Measurements from ENCODE around the gene MAP1B. TPM values are rescaled to one million over a fixed set of nuclear protein-coding genes. Genes with fewer than 3 reads are reported as not detected.

Gene MAP1B
- total and polyA plus RNA-seq, 9 donors = 23.5 to 55.0 (median 27.8) TPM

DNA sequence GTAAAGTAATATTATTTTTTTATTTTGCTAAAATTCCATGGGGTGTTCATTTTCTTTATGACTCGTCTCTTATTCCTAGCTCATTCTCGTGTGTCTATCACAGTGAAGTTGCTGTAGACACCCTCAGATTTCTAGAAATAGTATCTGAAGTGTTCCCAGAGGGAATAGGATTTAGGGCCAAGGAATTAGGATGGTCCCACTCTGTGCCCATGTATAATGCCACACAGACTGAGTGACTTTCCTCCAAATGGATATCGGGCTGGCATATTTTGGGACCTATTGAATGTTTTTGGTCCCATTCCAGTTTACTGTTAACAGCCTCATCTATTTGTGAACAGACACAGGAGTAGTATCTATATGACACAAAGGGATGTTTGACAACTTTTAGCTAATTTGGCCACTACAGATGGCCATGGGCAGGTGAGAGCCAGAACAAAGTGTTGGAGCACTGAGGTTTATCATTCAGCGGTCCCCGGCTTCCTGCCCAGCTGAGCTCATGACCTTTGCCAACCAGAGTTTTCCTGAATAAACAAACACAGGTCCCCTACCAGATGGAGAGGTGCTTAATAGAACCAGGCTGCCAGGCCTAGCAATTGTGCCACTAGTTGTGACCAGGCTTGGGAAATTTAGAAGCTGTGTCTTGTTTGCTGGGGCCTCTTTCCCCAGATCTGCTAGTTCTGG is 46.9 kb downstream of the MAP1B start:
- Histone ChIP-seq H3K27ac (ENCODE audit: low read length) (no peak overlapping the region), H3K4me1 (ENCODE audit: control insufficient read depth, insufficient read depth, low read length) (peaks cover 16% of the 10 kb centered on the region), H3K4me3 (ENCODE audit: low read length) (no peak overlapping the region), H3K36me3 (ENCODE audit: control insufficient read depth, insufficient read depth, low read length) (no peaks in the 10 kb centered on the region), H3K9me3 (replicated peaks; ENCODE audit: control insufficient read depth, low read depth, low read length) (no peaks in the 10 kb centered on the region), H3K27me3 (ENCODE audit: control insufficient read depth, insufficient read depth, low read length) (no peaks in the 10 kb centered on the region)
- WGBS (ENCODE audit: insufficient coverage) = no CpG with 5 or more reads among the region's 5 CpGs
- no peak for DNase-seq

DNA sequence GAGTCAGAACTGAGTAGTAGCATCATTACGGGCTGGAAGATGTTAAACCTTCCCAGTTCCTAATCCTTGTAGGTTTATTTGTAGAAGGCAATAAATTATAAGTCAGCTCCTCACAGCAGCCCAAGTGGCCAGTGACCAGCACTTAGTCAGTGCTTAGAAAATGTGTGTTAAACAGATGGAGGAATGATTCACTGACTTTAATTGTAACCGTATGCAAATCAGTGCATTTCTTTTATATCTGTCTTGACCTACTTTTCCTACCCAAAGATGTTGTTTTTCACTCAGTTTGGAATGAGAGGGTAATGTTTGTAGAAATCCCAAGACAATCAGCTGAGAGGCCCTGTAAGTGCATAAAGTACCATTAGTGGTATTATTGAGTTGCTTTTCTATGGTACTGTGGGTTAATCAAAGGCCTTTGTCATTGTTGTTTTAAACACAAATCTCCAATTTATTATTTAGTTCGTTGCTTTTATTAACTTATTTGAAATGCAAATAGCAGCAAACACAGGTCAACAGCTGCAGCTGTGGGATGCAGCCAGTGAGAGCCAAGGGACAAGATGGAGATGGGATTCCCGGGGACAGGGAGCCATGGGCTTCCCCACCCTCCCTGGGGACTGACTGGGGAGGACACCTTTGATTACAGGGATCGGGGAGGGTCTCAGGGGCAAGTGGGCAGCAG is 49.8 kb downstream of the MAP1B start:
- H3K4me3 ChIP-seq (ENCODE audit: low read length) = no peak overlapping the region
- H3K4me1 ChIP-seq (ENCODE audit: control insufficient read depth, insufficient read depth, low read length) = peaks cover 16% of the 10 kb centered on the region
- peak; percentile 96 for DNase-seq
- no peaks in the 10 kb centered on the region for H3K9me3 ChIP-seq (replicated peaks; ENCODE audit: control insufficient read depth, low read depth, low read length)
- H3K27me3 ChIP-seq (ENCODE audit: control insufficient read depth, insufficient read depth, low read length) = no peaks in the 10 kb centered on the region
- H3K27ac ChIP-seq (ENCODE audit: low read length) = peak overlapping the region; percentile 77
- 40% methylated on average over 1 of the region's 5 CpGs for WGBS (ENCODE audit: insufficient coverage)
- H3K36me3 ChIP-seq (ENCODE audit: control insufficient read depth, insufficient read depth, low read length) = peaks cover 2% of the 10 kb centered on the region

DNA sequence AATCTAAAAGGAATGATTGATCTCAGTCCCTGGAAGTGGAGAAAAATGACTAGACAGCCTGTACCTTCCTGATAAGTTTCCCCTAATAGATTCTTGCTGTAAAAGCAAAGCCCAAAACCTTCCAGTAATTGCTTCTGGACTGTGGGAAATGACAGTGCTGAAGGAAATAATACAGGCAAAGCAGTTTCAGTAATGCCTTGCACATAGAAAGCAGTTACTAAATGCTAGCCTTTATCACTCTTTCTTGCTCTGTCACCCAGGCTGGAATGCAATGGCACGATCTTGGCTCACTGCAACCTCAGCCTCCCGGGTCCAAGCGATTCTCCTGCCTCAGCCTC is 50.3 kb downstream of the MAP1B start:
- H3K9me3 ChIP-seq (replicated peaks; ENCODE audit: control insufficient read depth, low read depth, low read length) = no peaks in the 10 kb centered on the region
- peak; percentile 86 for DNase-seq
- peak overlapping the region; percentile 77 for H3K27ac ChIP-seq (ENCODE audit: low read length)
- WGBS (ENCODE audit: insufficient coverage) = 67% methylated on average over 1 of the region's 3 CpGs
- H3K36me3 ChIP-seq (ENCODE audit: control insufficient read depth, insufficient read depth, low read length) = peaks cover 2% of the 10 kb centered on the region
- no peaks in the 10 kb centered on the region for H3K27me3 ChIP-seq (ENCODE audit: control insufficient read depth, insufficient read depth, low read length)
- no peak overlapping the region for H3K4me3 ChIP-seq (ENCODE audit: low read length)
- peaks cover 16% of the 10 kb centered on the region for H3K4me1 ChIP-seq (ENCODE audit: control insufficient read depth, insufficient read depth, low read length)

DNA sequence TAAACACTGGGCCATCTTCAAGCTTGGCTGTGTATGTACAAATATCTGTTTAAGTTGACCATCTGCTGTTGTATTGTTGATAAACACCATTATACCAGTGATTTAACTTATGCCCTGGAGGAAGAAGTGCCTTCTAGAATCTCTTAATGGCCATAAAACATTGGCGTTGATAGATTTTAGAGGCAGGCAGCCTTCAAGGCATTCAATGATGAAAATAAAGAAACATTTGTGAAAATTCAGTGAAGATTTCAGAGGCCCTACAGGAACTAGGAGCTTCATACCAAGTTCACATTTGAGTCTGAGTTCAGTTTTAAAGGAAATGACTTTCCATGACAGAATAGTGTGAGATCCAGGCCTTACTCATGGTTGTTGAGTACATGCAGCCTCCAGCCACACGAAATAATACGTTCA is 52.2 kb downstream of the MAP1B start:
- DNase-seq = no peak
- H3K27ac ChIP-seq (ENCODE audit: low read length) = no peak overlapping the region
- H3K4me3 ChIP-seq (ENCODE audit: low read length) = no peak overlapping the region
- peaks cover 2% of the 10 kb centered on the region for H3K36me3 ChIP-seq (ENCODE audit: control insufficient read depth, insufficient read depth, low read length)
- H3K9me3 ChIP-seq (replicated peaks; ENCODE audit: control insufficient read depth, low read depth, low read length) = no peaks in the 10 kb centered on the region
- WGBS (ENCODE audit: insufficient coverage) = no CpG with 5 or more reads among the region's 3 CpGs
- peaks cover 11% of the 10 kb centered on the region for H3K4me1 ChIP-seq (ENCODE audit: control insufficient read depth, insufficient read depth, low read length)
- H3K27me3 ChIP-seq (ENCODE audit: control insufficient read depth, insufficient read depth, low read length) = no peaks in the 10 kb centered on the region

DNA sequence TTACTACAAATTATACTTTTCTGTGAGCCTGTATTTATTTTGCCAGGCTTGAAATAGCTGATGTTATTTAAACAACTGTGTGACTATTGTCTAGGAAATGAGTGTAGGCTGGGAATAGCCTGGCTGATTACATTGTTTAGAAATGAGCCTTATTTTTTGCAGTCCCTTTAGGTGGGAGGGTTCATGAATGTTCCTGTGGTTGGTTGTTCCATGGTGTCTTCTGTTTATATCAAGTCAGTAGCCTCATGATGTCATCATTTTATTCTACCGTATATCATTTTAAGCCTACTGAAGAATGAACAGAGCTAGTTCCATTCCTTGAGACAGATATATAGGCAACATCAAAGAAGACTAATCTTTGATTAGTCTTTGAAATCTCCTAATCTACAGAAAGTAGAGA is 53.1 kb downstream of the MAP1B start:
- Histone ChIP-seq H3K9me3 (replicated peaks; ENCODE audit: control insufficient read depth, low read depth, low read length) (no peaks in the 10 kb centered on the region), H3K4me3 (ENCODE audit: low read length) (no peak overlapping the region), H3K27ac (ENCODE audit: low read length) (no peak overlapping the region), H3K27me3 (ENCODE audit: control insufficient read depth, insufficient read depth, low read length) (no peaks in the 10 kb centered on the region), H3K36me3 (ENCODE audit: control insufficient read depth, insufficient read depth, low read length) (peaks cover 2% of the 10 kb centered on the region), H3K4me1 (ENCODE audit: control insufficient read depth, insufficient read depth, low read length) (peaks cover 12% of the 10 kb centered on the region)
- WGBS (ENCODE audit: insufficient coverage) = no CpG with 5 or more reads among the region's 1 CpG
- no peak for DNase-seq

DNA sequence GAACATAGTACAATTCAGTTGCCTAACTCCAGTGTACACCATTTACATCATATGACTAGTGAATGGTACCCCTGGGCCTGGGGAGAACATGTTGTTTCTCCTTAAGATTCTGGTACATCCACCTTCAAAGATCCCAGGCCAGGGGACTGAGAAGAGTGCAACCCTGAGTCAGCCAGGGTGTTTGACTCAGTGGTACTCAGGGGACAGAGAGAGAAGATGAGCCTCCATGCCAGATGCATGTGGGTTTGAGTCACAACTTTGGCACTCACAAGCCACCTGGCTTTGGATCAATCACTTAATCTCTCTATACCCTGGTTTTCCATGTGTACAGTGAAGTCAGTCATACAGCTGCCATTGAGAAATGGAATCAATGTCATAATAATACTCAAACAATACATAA is 53.7 kb downstream of the MAP1B start:
- Histone ChIP-seq H3K27me3 (ENCODE audit: control insufficient read depth, insufficient read depth, low read length) (no peaks in the 10 kb centered on the region), H3K27ac (ENCODE audit: low read length) (no peak overlapping the region), H3K4me1 (ENCODE audit: control insufficient read depth, insufficient read depth, low read length) (peaks cover 18% of the 10 kb centered on the region), H3K4me3 (ENCODE audit: low read length) (no peak overlapping the region), H3K9me3 (replicated peaks; ENCODE audit: control insufficient read depth, low read depth, low read length) (no peaks in the 10 kb centered on the region), H3K36me3 (ENCODE audit: control insufficient read depth, insufficient read depth, low read length) (peaks cover 2% of the 10 kb centered on the region)
- no peak for DNase-seq

DNA sequence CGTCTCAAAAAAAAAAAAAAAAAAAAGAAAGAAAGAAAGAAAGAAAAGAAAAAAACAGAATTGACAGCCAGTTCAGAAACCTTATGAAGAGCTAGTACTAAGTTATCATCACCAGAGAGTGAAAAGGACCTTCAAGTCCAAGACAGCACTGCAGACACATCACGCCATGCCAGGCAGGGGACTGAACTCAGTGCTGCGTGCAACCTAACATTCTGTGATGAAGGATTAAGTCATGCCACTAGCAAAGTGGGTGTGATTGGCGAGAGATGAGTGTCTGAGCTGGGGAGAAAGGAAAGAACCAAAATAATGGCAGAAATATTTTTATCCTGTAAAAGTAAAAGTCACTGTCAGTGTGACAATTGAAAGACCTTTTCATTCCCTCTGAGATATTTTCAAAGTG is 54.7 kb downstream of the MAP1B start:
- WGBS (ENCODE audit: insufficient coverage) = 100% methylated on average over 1 of the region's 4 CpGs
- Histone ChIP-seq H3K9me3 (replicated peaks; ENCODE audit: control insufficient read depth, low read depth, low read length) (no peaks in the 10 kb centered on the region), H3K4me1 (ENCODE audit: control insufficient read depth, insufficient read depth, low read length) (peaks cover 25% of the 10 kb centered on the region), H3K27ac (ENCODE audit: low read length) (no peak overlapping the region), H3K4me3 (ENCODE audit: low read length) (no peak overlapping the region), H3K27me3 (ENCODE audit: control insufficient read depth, insufficient read depth, low read length) (no peaks in the 10 kb centered on the region), H3K36me3 (ENCODE audit: control insufficient read depth, insufficient read depth, low read length) (peaks cover 2% of the 10 kb centered on the region)
- no peak for DNase-seq

DNA sequence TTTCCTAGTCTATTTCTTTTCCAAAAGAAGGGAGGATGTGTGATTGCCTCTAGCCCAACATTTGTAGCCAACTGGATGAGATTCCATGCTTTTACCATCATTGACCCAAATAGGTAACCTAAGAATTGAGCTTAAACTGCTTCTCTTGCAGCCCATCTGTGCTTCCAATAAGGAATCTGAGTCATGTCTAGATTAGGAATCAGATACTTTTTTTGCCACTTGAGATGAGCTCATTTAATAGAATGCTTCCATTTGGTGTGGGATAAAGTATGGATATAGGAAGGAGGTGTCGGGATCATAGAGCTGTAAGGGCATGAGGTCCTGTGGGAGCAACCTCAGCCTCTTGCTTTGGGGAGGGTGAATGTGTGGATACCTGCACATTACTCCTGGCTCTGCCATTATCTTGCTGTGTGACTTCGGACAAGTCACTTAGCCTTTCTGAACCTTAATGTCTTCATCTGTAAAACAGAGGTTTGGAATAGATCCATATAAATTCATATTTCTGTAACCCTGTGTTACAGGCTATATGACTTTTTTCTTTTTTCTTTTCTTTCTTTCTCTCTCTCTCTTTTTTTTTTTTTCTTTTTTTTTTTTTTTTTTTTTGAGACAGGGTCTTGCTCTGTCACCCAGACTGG is 56.2 kb downstream of the MAP1B start:
- DNase-seq = no peak
- Histone ChIP-seq H3K27ac (ENCODE audit: low read length) (no peak overlapping the region), H3K27me3 (ENCODE audit: control insufficient read depth, insufficient read depth, low read length) (no peaks in the 10 kb centered on the region), H3K4me3 (ENCODE audit: low read length) (no peak overlapping the region), H3K4me1 (ENCODE audit: control insufficient read depth, insufficient read depth, low read length) (peaks cover 16% of the 10 kb centered on the region), H3K36me3 (ENCODE audit: control insufficient read depth, insufficient read depth, low read length) (peaks cover 2% of the 10 kb centered on the region), H3K9me3 (replicated peaks; ENCODE audit: control insufficient read depth, low read depth, low read length) (no peaks in the 10 kb centered on the region)
- WGBS (ENCODE audit: insufficient coverage) = 100% methylated on average over 1 of the region's 2 CpGs

DNA sequence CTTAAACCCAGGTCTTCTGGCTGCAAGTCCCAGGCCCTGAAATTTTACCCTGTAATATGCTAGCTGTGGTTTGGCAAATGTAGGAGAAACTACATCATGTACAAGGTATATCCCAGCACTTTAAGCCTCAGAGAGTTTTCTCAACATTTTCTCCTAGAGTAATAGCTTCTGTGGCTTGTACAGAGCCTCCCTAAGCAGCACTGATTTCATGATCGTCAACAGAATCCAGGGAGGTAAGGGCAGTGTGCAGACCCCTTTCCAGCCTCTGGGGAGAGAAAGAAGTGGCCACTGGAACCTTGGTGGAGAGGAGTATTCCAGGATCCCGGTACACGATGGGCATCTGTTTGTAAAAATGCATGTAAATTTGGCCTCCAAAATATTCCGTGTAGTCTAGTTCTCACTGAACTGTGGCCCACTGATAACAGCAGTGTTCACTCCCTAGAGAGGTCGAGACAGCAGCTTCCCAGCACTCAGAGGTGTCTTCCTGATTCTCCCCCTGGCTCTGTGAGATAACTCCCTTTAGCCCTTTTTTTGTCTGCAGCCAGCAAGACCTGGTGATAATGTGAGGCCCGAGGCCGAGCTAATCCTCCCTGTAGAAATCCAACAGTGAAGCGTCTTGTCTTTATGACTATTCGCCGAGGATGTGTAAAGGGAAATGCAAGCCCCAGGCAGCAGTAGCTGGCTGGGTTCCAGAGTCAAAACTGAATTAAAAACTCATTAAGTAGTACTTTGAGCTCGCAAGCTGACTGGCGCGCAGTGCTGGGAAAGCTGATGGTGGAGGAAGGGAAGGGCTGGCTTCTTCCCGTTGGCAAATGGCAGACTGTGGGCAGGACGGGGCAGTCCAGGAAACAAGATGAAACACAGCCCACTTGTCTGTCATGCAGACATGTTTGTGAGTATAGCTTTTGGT is 59.0 kb downstream of the MAP1B start:
- no peaks in the 10 kb centered on the region for H3K9me3 ChIP-seq (replicated peaks; ENCODE audit: control insufficient read depth, low read depth, low read length)
- H3K4me3 ChIP-seq (ENCODE audit: low read length) = no peak overlapping the region
- peak; percentile 83 for DNase-seq
- H3K36me3 ChIP-seq (ENCODE audit: control insufficient read depth, insufficient read depth, low read length) = no peaks in the 10 kb centered on the region
- 26% methylated on average over 12 of the region's 15 CpGs for WGBS (ENCODE audit: insufficient coverage)
- H3K27ac ChIP-seq (ENCODE audit: low read length) = peak overlapping the region; percentile 45
- H3K4me1 ChIP-seq (ENCODE audit: control insufficient read depth, insufficient read depth, low read length) = peaks cover 16% of the 10 kb centered on the region
- H3K27me3 ChIP-seq (ENCODE audit: control insufficient read depth, insufficient read depth, low read length) = no peaks in the 10 kb centered on the region

DNA sequence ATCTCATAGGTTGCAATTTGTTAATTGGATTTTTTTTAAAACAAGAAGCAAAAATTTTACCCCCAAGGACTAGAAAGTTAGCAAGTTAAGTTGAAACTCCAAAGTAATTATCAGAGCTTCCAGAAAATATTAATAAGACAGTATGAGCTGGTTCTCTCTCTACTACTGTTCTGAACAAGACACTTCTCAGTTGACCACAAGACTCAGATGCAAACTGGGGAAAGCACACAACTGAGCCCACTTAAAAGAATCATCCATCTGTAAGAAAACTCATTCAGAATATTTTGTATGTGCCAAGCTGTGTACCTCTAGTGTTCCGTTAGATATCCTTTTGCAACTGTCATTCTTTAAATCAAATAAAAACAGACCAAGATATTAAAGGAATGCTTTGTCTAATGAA is 60.0 kb downstream of the MAP1B start:
- DNase-seq = no peak
- H3K36me3 ChIP-seq (ENCODE audit: control insufficient read depth, insufficient read depth, low read length) = no peaks in the 10 kb centered on the region
- no peaks in the 10 kb centered on the region for H3K27me3 ChIP-seq (ENCODE audit: control insufficient read depth, insufficient read depth, low read length)
- H3K9me3 ChIP-seq (replicated peaks; ENCODE audit: control insufficient read depth, low read depth, low read length) = no peaks in the 10 kb centered on the region
- H3K27ac ChIP-seq (ENCODE audit: low read length) = no peak overlapping the region
- no CpG with 5 or more reads among the region's 1 CpG for WGBS (ENCODE audit: insufficient coverage)
- H3K4me1 ChIP-seq (ENCODE audit: control insufficient read depth, insufficient read depth, low read length) = peaks cover 16% of the 10 kb centered on the region
- H3K4me3 ChIP-seq (ENCODE audit: low read length) = no peak overlapping the region
